Thyroid gland (tissue), 4 donors: ENCODE results near the gene SLC13A5. TPM values are rescaled to one million over a fixed set of nuclear protein-coding genes. Genes with fewer than 3 reads are reported as not detected.

Source experiments
- DNase-seq, 2 donors: peaks; one replicate each; pipeline ENCODE4 v3.0.0-alpha.2; 2019
- H3K27ac ChIP-seq, 3 donors: fragments of 200-600 bp; sonication (generic); 1 replicate in 2 of 3; 2 replicates in 1 of 3; pipeline ENCODE4 v1.5.1; 2016 to 2019; ENCODE audit warnings: mild to moderate bottlenecking in 1 of 3, moderate library complexity in 1 of 3
- H3K27me3 ChIP-seq: fragments of 200-600 bp; sonication (generic); one replicate; pipeline ENCODE4 v1.5.1; 2019
- H3K36me3 ChIP-seq, 2 donors: fragments of 200-600 bp; sonication (generic); one replicate each; pipeline ENCODE4 v1.5.1; 2016 to 2019
- H3K4me1 ChIP-seq, 2 donors: fragments of 200-600 bp; sonication (generic); one replicate each; pipeline ENCODE4 v1.5.1; 2017 to 2019
- H3K4me3 ChIP-seq, 3 donors: fragments of 200-600 bp; sonication (generic); replicated peaks in 1 of 3; 1 replicate in 2 of 3; 2 replicates in 1 of 3; pipeline ENCODE4 v1.5.1; 2016; ENCODE audit warnings: mild to moderate bottlenecking in 1 of 3
- H3K9me3 ChIP-seq: fragments of 200-600 bp; sonication (generic); one replicate; pipeline ENCODE4 v1.5.1; 2017
- CTCF ChIP-seq, 6 experiments: fragments of 200-600 bp in 3 of 6; fragments of 450-650 bp in 3 of 6; sonication (generic) in 3 of 6; IDR thresholded peaks; one replicate each; pipeline ENCODE4 v1.5.1; 2016 to 2019; ENCODE audit warnings: antibody characterized with exemption in 6 of 6, mild to moderate bottlenecking in 2 of 6, inconsistent platforms in 1 of 6, moderate library complexity in 1 of 6
- POLR2A ChIP-seq, 2 donors: fragments of 450-650 bp; IDR thresholded peaks; one replicate each; pipeline ENCODE4 v1.6.1; 2017; ENCODE audit warnings: antibody characterized with exemption in 2 of 2, mild to moderate bottlenecking in 2 of 2, moderate library complexity in 1 of 2
- WGBS, 2 donors: methylation state at CpG; one replicate each; pipeline ENCODE4 v1.1.5; 2017; 5-methylcytosine and 5-hydroxymethylcytosine counted together
- intact Hi-C: fragments of 100-400 bp; cut with DNase I; formaldehyde crosslinking; loops from one replicate; pipeline ENCODE4 v1.15.1; 2023
- total RNA-seq, 4 donors: library from RNA; depleted of rRNA; stranded (reverse); fragments of >200 nt; gene quantifications; one replicate each; pipeline ENCODE4 v1.2.3, GENCODE V29; 2016

The SLC13A5 gene
- total RNA-seq, 4 donors from 2014 or later, result 0.27 to 0.63 TPM; not detected in 2

- Histone ChIP-seq H3K27ac (no peak overlapping the region), H3K4me3 (no peak overlapping the region), H3K9me3 (no peaks in the 10 kb centered on the region), H3K4me1 (no peaks in the 10 kb centered on the region), H3K27me3 (no peaks in the 10 kb centered on the region), H3K36me3 (no peaks in the 10 kb centered on the region)
- TF ChIP-seq CTCF (IDR thresholded peaks at IDR 0.05) (no peak), POLR2A (IDR thresholded peaks at IDR 0.05) (no peak)
- WGBS, 2 donors, result 75 to 80% methylated on average over 3 of the region's 3 CpGs
- DNase-seq, result no peak
- intact Hi-C loops, result no loop called here
These were observed 21.6 kb downstream of the SLC13A5 start for GRCh38 chr17:6691546-6691945.

- no peaks in the 10 kb centered on the region for H3K9me3 ChIP-seq
- TF ChIP-seq CTCF (IDR thresholded peaks at IDR 0.05), result no peak
- WGBS, 2 donors, result 85 to 86% methylated on average over 11 of the region's 11 CpGs
- no peak overlapping the region for H3K27ac ChIP-seq
- H3K27me3 ChIP-seq, result no peaks in the 10 kb centered on the region
- H3K36me3 ChIP-seq, result no peaks in the 10 kb centered on the region
- no peak for DNase-seq
- no peaks in the 10 kb centered on the region for H3K4me1 ChIP-seq
- intact Hi-C loops, result no loop called here
- H3K4me3 ChIP-seq, result no peak overlapping the region
These were observed 22.5 kb downstream of the SLC13A5 start for GRCh38 chr17:6690641-6691040.

- intact Hi-C loops, result no loop called here
- TF ChIP-seq CTCF (IDR thresholded peaks at IDR 0.05) (no peak), POLR2A (IDR thresholded peaks at IDR 0.05) (no peak)
- no peaks in the 10 kb centered on the region for H3K27me3 ChIP-seq
- H3K4me3 ChIP-seq, result no peak overlapping the region
- DNase-seq, result no peak
- H3K36me3 ChIP-seq, result no peaks in the 10 kb centered on the region
- 88 to 89% methylated on average over 8 to 9 of the region's 9 CpGs for WGBS, 2 donors
- H3K9me3 ChIP-seq, result no peaks in the 10 kb centered on the region
- H3K4me1 ChIP-seq, result no peaks in the 10 kb centered on the region
- H3K27ac ChIP-seq, result no peak overlapping the region
These were observed 24.2 kb downstream of the SLC13A5 start for GRCh38 chr17:6688944-6689343.

GRCh38 chr17:6686026-6686425 lies 27.1 kb downstream of the SLC13A5 start:
- Histone ChIP-seq H3K9me3 (no peaks in the 10 kb centered on the region), H3K36me3 (no peaks in the 10 kb centered on the region), H3K4me1 (no peaks in the 10 kb centered on the region), H3K4me3 (no peak overlapping the region), H3K27ac (no peak overlapping the region), H3K27me3 (no peaks in the 10 kb centered on the region)
- intact Hi-C loops, result no loop called here
- 88 to 89% methylated on average over 4 of the region's 4 CpGs for WGBS, 2 donors
- TF ChIP-seq CTCF (IDR thresholded peaks at IDR 0.05) (no peak), POLR2A (IDR thresholded peaks at IDR 0.05) (no peak)
- no peak for DNase-seq

- Histone ChIP-seq H3K4me3 (no peak overlapping the region), H3K27me3 (no peaks in the 10 kb centered on the region), H3K36me3 (no peaks in the 10 kb centered on the region), H3K9me3 (no peaks in the 10 kb centered on the region), H3K4me1 (no peaks in the 10 kb centered on the region), H3K27ac (no peak overlapping the region)
- WGBS, 2 donors, result 68 to 73% methylated on average over 12 of the region's 14 CpGs
- TF ChIP-seq POLR2A (IDR thresholded peaks at IDR 0.05), result no peak
- no peak for TF ChIP-seq CTCF (IDR thresholded peaks at IDR 0.05)
- no peak for DNase-seq
- intact Hi-C loops, result no loop called here
These were observed 28.0 kb downstream of the SLC13A5 start for GRCh38 chr17:6684881-6685767.
